Stimulated activated naive CD4-positive, alpha-beta T cell (primary cell): Measurements from ENCODE around the gene NUP54.
A peak's percentile ranks its signal among the peaks of the same experiment; 100 is the strongest.

Experiments used
- DNase-seq, 6 experiments: peaks; one replicate each; lab custom pipeline; 2025; lab: John Stamatoyannopoulos, UW

Gene NUP54

DNA sequence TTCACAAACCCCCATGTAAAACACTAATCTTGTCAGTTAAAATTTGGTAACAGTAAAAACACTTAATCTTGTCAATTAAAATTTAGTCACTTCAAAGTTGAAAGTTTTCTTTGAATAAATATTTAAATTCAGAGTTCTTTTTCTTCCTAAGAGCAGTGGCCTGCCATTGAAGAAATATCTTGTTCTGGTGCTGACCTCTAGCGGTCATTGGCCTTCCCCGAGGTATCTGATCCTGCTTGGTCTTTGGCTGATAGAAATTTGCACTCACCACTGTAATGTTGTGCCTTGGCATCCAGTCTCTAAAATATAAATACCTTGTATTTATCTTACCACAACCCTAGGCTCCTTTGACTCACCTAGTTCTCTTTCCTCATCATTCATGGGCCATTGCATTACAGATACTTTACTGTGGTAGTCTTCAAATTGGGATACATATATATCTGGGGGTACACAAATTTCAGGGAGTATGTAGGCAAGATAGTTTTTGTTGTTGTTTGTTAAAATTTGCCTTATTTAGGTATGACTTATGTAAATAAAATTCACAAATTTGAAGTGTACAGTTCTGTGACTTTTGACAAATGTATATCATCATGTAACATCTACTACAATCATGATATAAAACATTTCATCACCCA is 80.4 kb downstream of the NUP54 start:
- DNase-seq = peak in 5 of 6 experiments; percentile 28 to 72 (median 51)

DNA sequence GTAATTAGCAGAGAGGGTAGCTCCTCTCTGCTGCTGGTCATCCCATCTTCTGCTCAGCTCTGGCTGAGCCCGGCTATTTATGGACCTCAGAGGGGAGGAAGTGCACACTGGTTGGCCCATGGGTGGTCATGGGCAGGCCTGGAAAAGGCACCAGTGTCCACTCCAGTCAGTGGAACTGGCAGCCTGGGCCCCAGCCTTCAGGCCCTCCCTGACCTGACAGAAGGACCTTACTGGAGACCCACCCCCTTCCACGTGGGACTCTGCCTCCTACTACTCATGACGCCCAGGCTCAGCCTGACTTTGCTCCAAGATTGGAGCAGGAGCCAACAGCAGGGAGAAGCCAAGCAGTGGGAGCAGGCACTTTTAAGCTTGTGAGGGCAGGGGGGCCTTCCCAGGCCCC is 81.7 kb downstream of the NUP54 start:
- DNase-seq = no peak
